DND-41 (cell line): ENCODE measurements around the gene EFEMP2.
A peak's percentile ranks its signal among the peaks of the same experiment; 100 is the strongest.

Experiments used
- ATAC-seq: fragments of 200-7000 bp; cut with Tn5 transposase; 3 replicates; pipeline ENCODE4 v1.9.1; 2021; ENCODE audit warnings: low read depth; ENCODE audit not compliant: insufficient read depth
- DNase-seq: peaks from one replicate; pipeline ENCODE4 v3.0.0-alpha.2; 2020
- H2AFZ ChIP-seq: 2 replicates; pipeline ENCODE4 v1.6.0; 2012; ENCODE audit warnings: low read depth, low read length
- H3K27ac ChIP-seq: 2 replicates; pipeline ENCODE4 v1.5.1; 2012; ENCODE audit warnings: low read length, inconsistent platforms
- H3K27me3 ChIP-seq: fragments of 200-600 bp; sonication (generic); 2 replicates; pipeline ENCODE4 v1.6.0; 2012; ENCODE audit warnings: low read length, mild to moderate bottlenecking, inconsistent platforms; ENCODE audit not compliant: insufficient read depth, poor library complexity
- H3K36me3 ChIP-seq: 2 replicates; pipeline ENCODE4 v1.5.1; 2012; ENCODE audit warnings: low read length, inconsistent platforms; ENCODE audit not compliant: insufficient read depth
- H3K4me1 ChIP-seq: 2 replicates; pipeline ENCODE4 v1.5.1; 2012; ENCODE audit warnings: mild to moderate bottlenecking, low read length; ENCODE audit not compliant: insufficient read depth
- H3K4me2 ChIP-seq: 2 replicates; pipeline ENCODE4 v1.6.0; 2012; ENCODE audit warnings: mild to moderate bottlenecking, moderate library complexity, low read length, inconsistent platforms; ENCODE audit not compliant: insufficient read depth
- H3K4me3 ChIP-seq, 2 experiments: fragments of 200-600 bp in 1 of 2; shearing (Covaris generic) in 1 of 2; 2 replicates each; pipeline ENCODE4 v1.5.1; 2012 to 2016; ENCODE audit warnings: inconsistent platforms in 2 of 2, low read length in 2 of 2, mild to moderate bottlenecking in 2 of 2, low read depth in 1 of 2, moderate library complexity in 1 of 2
- H3K79me2 ChIP-seq: 2 replicates; pipeline ENCODE4 v1.6.0; 2012; ENCODE audit warnings: low read length, inconsistent platforms; ENCODE audit not compliant: insufficient read depth
- H3K9ac ChIP-seq: 2 replicates; pipeline ENCODE4 v1.6.0; 2012; ENCODE audit warnings: low read depth, mild to moderate bottlenecking, inconsistent platforms, low read length, moderate library complexity
- H3K9me3 ChIP-seq: 2 replicates; pipeline ENCODE4 v1.5.1; 2012; ENCODE audit warnings: low read length, moderate library complexity, mild to moderate bottlenecking, inconsistent platforms; ENCODE audit not compliant: insufficient read depth, severe bottlenecking
- H4K20me1 ChIP-seq: 2 replicates; pipeline ENCODE4 v1.6.0; 2012; ENCODE audit warnings: low read length; ENCODE audit not compliant: insufficient read depth
- EZH2 ChIP-seq: IDR thresholded peaks from 3 replicates; pipeline ENCODE4 v1.6.1; 2012; ENCODE audit warnings: borderline replicate concordance, low read depth, mild to moderate bottlenecking, moderate library complexity, low read length, inconsistent platforms; ENCODE audit not compliant: severe bottlenecking
- TF ChIP-seq, protein P1 (sequence below): IDR thresholded peaks from 2 replicates; pipeline ENCODE4 v1.5.1; 2012; ENCODE audit warnings: borderline replicate concordance, low read length, moderate library complexity, mild to moderate bottlenecking; ENCODE audit not compliant: poor library complexity, severe bottlenecking; ENCODE audit errors: extremely low read depth

Gene EFEMP2

GRCh38 chr11:65866509-65867283 is 5.9 kb downstream of the EFEMP2 start:
- Histone ChIP-seq H3K9me3 (no peaks in the 10 kb centered on the region), H3K79me2 (peaks cover 18% of the 10 kb centered on the region), H3K4me2 (no peak overlapping the region), H3K27ac (no peak overlapping the region), H3K27me3 (no peaks in the 10 kb centered on the region), H2AFZ (no peak overlapping the region), H4K20me1 (peaks cover 37% of the 10 kb centered on the region), H3K9ac (no peak overlapping the region), H3K4me3 (no peak overlapping the region), H3K36me3 (peaks cover 57% of the 10 kb centered on the region), H3K4me1 (peaks cover 29% of the 10 kb centered on the region)
- TF ChIP-seq EZH2: no peak
- TF ChIP-seq, protein P1, sequence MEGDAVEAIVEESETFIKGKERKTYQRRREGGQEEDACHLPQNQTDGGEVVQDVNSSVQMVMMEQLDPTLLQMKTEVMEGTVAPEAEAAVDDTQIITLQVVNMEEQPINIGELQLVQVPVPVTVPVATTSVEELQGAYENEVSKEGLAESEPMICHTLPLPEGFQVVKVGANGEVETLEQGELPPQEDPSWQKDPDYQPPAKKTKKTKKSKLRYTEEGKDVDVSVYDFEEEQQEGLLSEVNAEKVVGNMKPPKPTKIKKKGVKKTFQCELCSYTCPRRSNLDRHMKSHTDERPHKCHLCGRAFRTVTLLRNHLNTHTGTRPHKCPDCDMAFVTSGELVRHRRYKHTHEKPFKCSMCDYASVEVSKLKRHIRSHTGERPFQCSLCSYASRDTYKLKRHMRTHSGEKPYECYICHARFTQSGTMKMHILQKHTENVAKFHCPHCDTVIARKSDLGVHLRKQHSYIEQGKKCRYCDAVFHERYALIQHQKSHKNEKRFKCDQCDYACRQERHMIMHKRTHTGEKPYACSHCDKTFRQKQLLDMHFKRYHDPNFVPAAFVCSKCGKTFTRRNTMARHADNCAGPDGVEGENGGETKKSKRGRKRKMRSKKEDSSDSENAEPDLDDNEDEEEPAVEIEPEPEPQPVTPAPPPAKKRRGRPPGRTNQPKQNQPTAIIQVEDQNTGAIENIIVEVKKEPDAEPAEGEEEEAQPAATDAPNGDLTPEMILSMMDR: no peak
- ATAC-seq (no peak), DNase-seq (no peak)

GRCh38 chr11:65865550-65866172 is 6.9 kb downstream of the EFEMP2 start:
- Histone ChIP-seq H3K9ac (no peak overlapping the region), H3K27ac (no peak overlapping the region), H3K27me3 (no peaks in the 10 kb centered on the region), H3K4me1 (peaks cover 36% of the 10 kb centered on the region), H3K36me3 (peaks cover 66% of the 10 kb centered on the region), H3K9me3 (no peaks in the 10 kb centered on the region), H3K4me2 (no peak overlapping the region), H3K4me3 (no peak overlapping the region), H4K20me1 (peaks cover 46% of the 10 kb centered on the region), H2AFZ (no peak overlapping the region), H3K79me2 (peaks cover 28% of the 10 kb centered on the region)
- DNase-seq (no peak), ATAC-seq (no peak)
- no peak for TF ChIP-seq EZH2
- TF ChIP-seq, protein P1: no peak

DNA sequence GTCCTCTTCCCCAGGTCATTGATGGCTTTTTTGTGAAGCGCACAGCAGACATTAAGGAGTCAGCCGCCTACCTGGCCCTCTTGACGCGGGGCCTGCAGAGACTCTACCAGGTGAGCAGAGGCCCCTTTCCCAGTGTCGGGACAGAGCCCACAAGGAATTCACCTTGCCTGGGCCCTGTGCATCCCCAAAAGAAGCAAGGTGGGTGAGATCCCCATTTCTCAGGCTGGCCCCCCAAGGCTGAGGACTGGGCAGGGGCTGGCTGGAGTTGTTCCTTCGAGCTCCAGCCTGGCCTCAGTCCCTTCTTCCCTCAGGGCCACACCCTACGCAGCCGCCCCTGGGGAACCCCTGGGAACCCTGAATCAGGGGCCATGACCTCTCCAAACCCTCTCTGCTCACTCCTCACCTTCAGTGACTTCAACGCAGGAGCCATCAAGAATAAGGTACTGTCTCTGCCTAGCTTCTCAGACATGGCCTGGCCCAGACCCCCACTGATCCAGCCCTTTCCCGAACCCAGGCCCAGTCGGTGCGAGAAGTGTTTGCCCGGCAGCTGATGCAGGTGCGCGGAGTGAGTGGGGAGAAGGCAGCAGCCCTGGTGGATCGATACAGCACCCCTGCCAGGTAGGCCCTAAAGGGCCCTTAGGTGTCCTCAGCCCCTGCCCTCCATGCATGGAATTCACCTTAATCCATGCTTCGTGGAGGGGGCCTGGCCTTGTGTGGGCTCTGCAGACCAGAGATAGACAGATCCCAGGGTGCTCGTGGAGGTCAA is 7.7 kb downstream of the EFEMP2 start:
- H3K79me2 ChIP-seq: peaks cover 33% of the 10 kb centered on the region
- H3K4me3 ChIP-seq: no peak overlapping the region
- no peak overlapping the region for H3K9ac ChIP-seq
- H3K4me1 ChIP-seq: peaks cover 33% of the 10 kb centered on the region
- H2AFZ ChIP-seq: no peak overlapping the region
- peak overlapping the region; percentile 5; the same call in 1 of the 2 replicates for H3K4me2 ChIP-seq
- no peaks in the 10 kb centered on the region for H3K9me3 ChIP-seq
- no peak for TF ChIP-seq EZH2
- TF ChIP-seq, protein P1: no peak
- H3K27me3 ChIP-seq: no peaks in the 10 kb centered on the region
- no peak overlapping the region for H3K27ac ChIP-seq
- DNase-seq (no peak), ATAC-seq (no peak)
- peaks cover 46% of the 10 kb centered on the region for H4K20me1 ChIP-seq
- H3K36me3 ChIP-seq: peaks cover 68% of the 10 kb centered on the region
